AG04450 (cell line): ENCODE data around the gene OR4Q2. TPM values are rescaled to one million over a fixed set of nuclear protein-coding genes. Genes with fewer than 3 reads are reported as not detected.

Experiments
- CTCF ChIA-PET: fragments of 300-600, 350-600 bp; formaldehyde crosslinking; extraction: SDS; loops from one replicate; lab custom pipeline; 2022; ENCODE audit warnings: antibody characterized with exemption, inconsistent platforms; lab: Charles Lee
- POLR2A ChIA-PET: fragments of 350-600 bp; formaldehyde crosslinking; extraction: SDS; loops from one replicate; lab custom pipeline; 2021; ENCODE audit warnings: antibody characterized with exemption, inconsistent platforms; lab: Yijun Ruan, JAX
- DNase-seq: peaks from one replicate; pipeline ENCODE4 v3.0.0-alpha.2; 2011; ENCODE audit warnings: low read depth, low spot score
- H3K27ac ChIP-seq: one replicate; pipeline ENCODE4 v1.5.1; 2012; ENCODE audit warnings: low read depth, low read length, control low read depth
- H3K27me3 ChIP-seq: one replicate; pipeline ENCODE4 v1.6.0; 2012; ENCODE audit warnings: low read length; ENCODE audit not compliant: control insufficient read depth, insufficient read depth
- H3K4me3 ChIP-seq: 2 replicates; pipeline ENCODE4 v1.5.1; 2011; ENCODE audit warnings: mild to moderate bottlenecking, low read depth, low read length, control low read depth
- H3K9me3 ChIP-seq: 2 replicates; pipeline ENCODE4 v1.5.1; 2012; ENCODE audit warnings: low read length; ENCODE audit not compliant: control insufficient read depth, insufficient read depth
- CTCF ChIP-seq: IDR thresholded peaks from 2 replicates; pipeline ENCODE4 v1.5.1; 2011; ENCODE audit warnings: low read depth, low read length, control low read depth, inconsistent platforms
- polyA plus RNA-seq: library from polyadenylated mRNA; depleted of rRNA; stranded (reverse); fragments of >200 nt; gene quantifications from 2 replicates; pipeline ENCODE4 v1.2.3, GENCODE V29; 2011

OR4Q2 gene
- polyA plus RNA-seq, 1 experiment, result not detected

DNA sequence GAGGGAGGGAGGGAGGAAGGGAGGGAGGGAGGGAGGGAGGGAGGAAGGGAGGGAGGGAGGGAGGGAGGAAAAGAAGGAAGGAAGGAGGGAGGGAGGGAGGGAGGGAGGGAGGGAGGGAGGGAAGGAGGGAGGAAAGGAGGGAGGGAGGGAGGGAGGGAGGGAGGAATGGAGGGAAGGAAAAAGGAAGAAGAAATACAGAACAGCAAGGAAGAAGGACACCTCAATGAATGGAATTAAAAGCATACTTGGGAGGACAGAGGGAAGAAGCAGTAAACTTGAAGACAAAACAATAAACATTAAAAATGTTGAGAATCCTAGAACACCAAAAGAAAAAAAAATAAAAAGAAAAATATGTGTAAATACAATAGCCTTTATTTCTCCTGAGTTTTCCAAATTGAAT lies 6.2 kb downstream of the OR4Q2 start:
- ChIA-PET POLR2A (no interaction called here), CTCF (no interaction called here)

DNA sequence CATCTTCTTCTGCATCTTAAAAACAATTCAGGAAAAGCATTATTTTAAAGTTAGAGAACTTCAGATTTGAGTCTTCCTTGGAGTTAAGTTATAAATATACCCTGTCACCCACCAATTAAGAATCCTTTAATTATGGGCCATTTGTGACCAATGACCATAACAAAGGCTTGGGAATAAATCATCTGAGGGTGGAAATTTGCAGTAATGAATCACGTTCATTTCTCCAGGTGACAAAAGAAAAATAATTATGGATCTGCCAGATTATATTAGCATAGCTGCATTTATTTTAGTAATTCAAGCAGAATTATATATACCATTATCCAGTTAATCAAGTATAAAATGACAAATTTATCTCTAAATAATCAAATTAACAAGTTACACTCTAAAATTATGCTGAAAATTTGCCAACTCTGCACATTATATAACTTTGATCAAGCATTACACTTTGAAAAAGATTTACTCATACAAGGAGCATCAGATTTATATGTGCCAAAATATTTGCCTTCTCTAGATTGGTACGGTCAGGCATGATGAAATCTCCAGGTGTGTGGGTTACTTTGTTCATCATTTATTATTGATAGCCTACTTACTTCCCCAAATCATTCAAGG lies 17.4 kb downstream of the OR4Q2 start, which contains the start of gene OR4K14:
OR4K14 (minus strand) TSS at position 51 of the 609 bp plus-strand sequence. CDS start 4,114 bp downstream, outside the sequence.
- Histone ChIP-seq H3K27me3 (no peaks in the 10 kb centered on the region), H3K27ac (no peak within 1 kb of the TSS), H3K9me3 (peaks cover 8% of the 10 kb centered on the region; the same call in 1 of the 2 replicates), H3K4me3 (no peak within 1 kb of the TSS)
- ChIA-PET CTCF (no interaction called here), POLR2A (no interaction called here)
- no peak for DNase-seq
- no peak for TF ChIP-seq CTCF

More for the DNA sequence above, 6.2 kb downstream of the OR4Q2 start:
- no peak for DNase-seq
- H3K9me3 ChIP-seq, result peaks cover 6% of the 10 kb centered on the region; the same call in 1 of the 2 replicates
- H3K27ac ChIP-seq, result no peak overlapping the region
- TF ChIP-seq CTCF, result no peak
- H3K27me3 ChIP-seq, result no peaks in the 10 kb centered on the region
- H3K4me3 ChIP-seq, result no peak overlapping the region

- no peak for DNase-seq
- no peak for TF ChIP-seq CTCF
- Histone ChIP-seq H3K27ac (no peak overlapping the region), H3K4me3 (no peak overlapping the region), H3K9me3 (peaks cover 18% of the 10 kb centered on the region; the same call in 1 of the 2 replicates), H3K27me3 (no peaks in the 10 kb centered on the region)
- POLR2A ChIA-PET, result no interaction called here
- CTCF ChIA-PET, result no interaction called here
These were observed 29.1 kb downstream of the OR4Q2 start for GRCh38 chr14:20031058-20031457.

GRCh38 chr14:20035449-20035848 lies 33.5 kb downstream of the OR4Q2 start:
- TF ChIP-seq CTCF, result no peak
- Histone ChIP-seq H3K27ac (no peak overlapping the region), H3K9me3 (peaks cover 10% of the 10 kb centered on the region; the same call in 1 of the 2 replicates), H3K27me3 (no peaks in the 10 kb centered on the region), H3K4me3 (no peak overlapping the region)
- POLR2A ChIA-PET, result no interaction called here
- no peak for DNase-seq
- CTCF ChIA-PET, result interaction anchor here (0.6 kb wide), 1 partner anchor 1548 kb away, joined by 5 read pairs; no protein-coding TSS in a partner anchor

DNA sequence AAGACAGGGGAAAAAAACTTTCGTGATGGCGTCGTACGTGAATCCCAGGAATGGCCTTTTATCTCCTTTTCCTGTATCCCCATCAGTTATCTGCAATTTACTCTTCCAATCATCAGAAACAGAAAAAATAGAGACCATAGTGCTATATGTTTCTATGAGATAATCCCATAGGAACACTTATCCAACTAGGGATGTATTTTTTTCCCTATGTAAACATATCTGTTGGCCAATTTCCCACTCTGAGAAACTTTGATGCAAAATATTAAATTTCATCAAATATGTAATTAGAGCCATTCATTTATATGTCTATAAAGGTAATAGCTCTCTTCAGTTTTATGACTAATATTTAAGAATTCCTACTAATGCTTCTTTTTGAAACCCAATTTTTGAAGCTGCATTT lies 34.0 kb downstream of the OR4Q2 start, which contains the start of gene OR4K13:
OR4K13 (minus strand) TSS at position 101 of the 400 bp plus-strand sequence. CDS start 1,280 bp downstream, outside the sequence.
- H3K27me3 ChIP-seq, result no peaks in the 10 kb centered on the region
- ChIA-PET POLR2A (no interaction called here), CTCF (no interaction called here)
- H3K4me3 ChIP-seq, result no peak within 1 kb of the TSS
- peaks cover 6% of the 10 kb centered on the region; the same call in 1 of the 2 replicates for H3K9me3 ChIP-seq
- no peak for TF ChIP-seq CTCF
- no peak within 1 kb of the TSS for H3K27ac ChIP-seq
- DNase-seq, result no peak
